ENCODE data around the gene CNOT6.

The CNOT6 gene

DNA sequence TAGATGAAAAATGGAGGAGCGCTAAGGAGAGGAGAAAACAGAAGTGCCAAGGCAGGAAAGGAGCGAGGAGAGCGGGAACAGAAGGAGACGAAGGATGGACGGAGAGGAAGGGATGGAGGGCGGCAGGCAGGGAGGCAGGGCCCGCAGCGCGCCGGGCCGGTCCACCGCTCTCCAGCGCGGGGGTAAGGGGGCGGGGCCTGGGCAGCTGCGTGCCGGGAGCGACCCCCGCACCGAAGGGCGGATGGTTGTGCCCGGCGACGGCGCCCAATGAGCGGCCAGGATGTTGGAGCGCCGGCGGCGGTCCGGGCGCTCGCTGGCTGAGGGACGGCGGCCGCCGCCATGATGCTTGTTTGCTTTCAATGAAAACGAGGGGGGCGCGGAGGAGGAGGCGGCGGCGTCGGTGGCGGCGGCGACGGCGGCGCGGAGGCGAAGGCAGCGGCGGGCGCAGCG is at the start of gene CNOT6:
CNOT6 (plus strand) TSS at position 320 of the 450 bp plus-strand sequence. CDS start 34,898 bp downstream, outside the sequence.
- ATAC-seq, result peak; percentile 97
- TF ChIP-seq PPARA (CRISPR knock-in tag; IDR thresholded peaks at IDR 0.05; ENCODE audit: borderline replicate concordance) (no peak), ZNF70 (CRISPR knock-in tag; IDR thresholded peaks at IDR 0.05) (no peak)
- TF ChIP-seq, protein P1, sequence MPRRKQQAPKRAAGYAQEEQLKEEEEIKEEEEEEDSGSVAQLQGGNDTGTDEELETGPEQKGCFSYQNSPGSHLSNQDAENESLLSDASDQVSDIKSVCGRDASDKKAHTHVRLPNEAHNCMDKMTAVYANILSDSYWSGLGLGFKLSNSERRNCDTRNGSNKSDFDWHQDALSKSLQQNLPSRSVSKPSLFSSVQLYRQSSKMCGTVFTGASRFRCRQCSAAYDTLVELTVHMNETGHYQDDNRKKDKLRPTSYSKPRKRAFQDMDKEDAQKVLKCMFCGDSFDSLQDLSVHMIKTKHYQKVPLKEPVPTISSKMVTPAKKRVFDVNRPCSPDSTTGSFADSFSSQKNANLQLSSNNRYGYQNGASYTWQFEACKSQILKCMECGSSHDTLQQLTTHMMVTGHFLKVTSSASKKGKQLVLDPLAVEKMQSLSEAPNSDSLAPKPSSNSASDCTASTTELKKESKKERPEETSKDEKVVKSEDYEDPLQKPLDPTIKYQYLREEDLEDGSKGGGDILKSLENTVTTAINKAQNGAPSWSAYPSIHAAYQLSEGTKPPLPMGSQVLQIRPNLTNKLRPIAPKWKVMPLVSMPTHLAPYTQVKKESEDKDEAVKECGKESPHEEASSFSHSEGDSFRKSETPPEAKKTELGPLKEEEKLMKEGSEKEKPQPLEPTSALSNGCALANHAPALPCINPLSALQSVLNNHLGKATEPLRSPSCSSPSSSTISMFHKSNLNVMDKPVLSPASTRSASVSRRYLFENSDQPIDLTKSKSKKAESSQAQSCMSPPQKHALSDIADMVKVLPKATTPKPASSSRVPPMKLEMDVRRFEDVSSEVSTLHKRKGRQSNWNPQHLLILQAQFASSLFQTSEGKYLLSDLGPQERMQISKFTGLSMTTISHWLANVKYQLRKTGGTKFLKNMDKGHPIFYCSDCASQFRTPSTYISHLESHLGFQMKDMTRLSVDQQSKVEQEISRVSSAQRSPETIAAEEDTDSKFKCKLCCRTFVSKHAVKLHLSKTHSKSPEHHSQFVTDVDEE (CRISPR knock-in tag; IDR thresholded peaks at IDR 0.05), result 0 out of 2 replicates have a peak, but pooled peaks have one; percentile 9

DNA sequence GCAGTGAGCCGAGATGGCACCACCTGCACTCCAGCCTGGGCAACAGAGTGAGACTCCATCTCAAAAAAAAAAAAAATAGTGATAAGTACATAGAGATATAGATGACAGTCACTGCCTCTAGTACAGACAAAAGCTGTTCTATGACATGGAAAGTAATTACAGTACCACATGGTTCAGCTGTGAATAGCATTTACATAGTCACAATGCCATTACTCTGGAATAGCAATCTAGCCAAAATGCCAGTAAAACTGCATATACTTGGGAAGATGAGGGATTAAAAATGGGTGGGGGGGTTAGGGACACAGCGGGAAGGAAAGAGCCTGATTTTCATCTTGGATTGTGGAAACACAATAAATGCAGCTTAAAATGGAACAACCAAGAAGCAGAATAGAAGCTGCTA is 39.4 kb upstream of the CNOT6 start:
- no peak for ATAC-seq

DNA sequence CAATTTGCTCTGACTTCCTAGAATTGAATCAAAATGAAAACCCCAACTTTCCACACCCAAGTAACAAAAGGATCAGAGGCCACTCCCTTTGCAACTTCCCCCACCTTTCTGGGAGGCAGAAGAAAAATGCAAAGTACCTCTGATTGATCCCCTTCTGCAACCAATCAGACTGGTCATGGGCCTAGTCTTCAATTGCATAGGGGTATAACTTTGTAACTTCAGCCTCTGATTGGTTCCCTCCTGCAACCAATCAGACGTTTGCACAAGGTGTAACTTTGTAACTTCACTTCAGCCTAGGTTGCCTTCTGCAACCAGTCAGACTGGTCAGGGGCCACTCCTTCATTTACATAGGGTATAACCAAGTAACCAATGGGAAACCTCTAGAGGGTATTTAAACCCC is 38.3 kb upstream of the CNOT6 start:
- TF ChIP-seq, protein P1 (CRISPR knock-in tag; IDR thresholded peaks at IDR 0.05), result no peak
- TF ChIP-seq PPARA (CRISPR knock-in tag; IDR thresholded peaks at IDR 0.05; ENCODE audit: borderline replicate concordance) (no peak), TCF4 (CRISPR knock-in tag; IDR thresholded peaks at IDR 0.05; ENCODE audit: borderline replicate concordance) (no peak), BACH2 (CRISPR knock-in tag; IDR thresholded peaks at IDR 0.05; ENCODE audit: borderline replicate concordance) (no peak), ZFP30 (CRISPR knock-in tag; IDR thresholded peaks at IDR 0.05) (no peak), OSR1 (CRISPR knock-in tag; IDR thresholded peaks at IDR 0.05) (no peak), ARNTL (CRISPR knock-in tag; IDR thresholded peaks at IDR 0.05; ENCODE audit: borderline replicate concordance, low read depth) (no peak), ZFP3 (CRISPR knock-in tag; IDR thresholded peaks at IDR 0.05) (no peak), GLIS3 (CRISPR knock-in tag; IDR thresholded peaks at IDR 0.05) (no peak), ZNF8 (CRISPR knock-in tag; IDR thresholded peaks at IDR 0.05) (no peak), ZC3H10 (CRISPR knock-in tag; IDR thresholded peaks at IDR 0.05) (no peak)
- TF ChIP-seq, protein P2, sequence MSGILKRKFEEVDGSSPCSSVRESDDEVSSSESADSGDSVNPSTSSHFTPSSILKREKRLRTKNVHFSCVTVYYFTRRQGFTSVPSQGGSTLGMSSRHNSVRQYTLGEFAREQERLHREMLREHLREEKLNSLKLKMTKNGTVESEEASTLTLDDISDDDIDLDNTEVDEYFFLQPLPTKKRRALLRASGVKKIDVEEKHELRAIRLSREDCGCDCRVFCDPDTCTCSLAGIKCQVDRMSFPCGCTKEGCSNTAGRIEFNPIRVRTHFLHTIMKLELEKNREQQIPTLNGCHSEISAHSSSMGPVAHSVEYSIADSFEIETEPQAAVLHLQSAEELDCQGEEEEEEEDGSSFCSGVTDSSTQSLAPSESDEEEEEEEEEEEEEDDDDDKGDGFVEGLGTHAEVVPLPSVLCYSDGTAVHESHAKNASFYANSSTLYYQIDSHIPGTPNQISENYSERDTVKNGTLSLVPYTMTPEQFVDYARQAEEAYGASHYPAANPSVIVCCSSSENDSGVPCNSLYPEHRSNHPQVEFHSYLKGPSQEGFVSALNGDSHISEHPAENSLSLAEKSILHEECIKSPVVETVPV (CRISPR knock-in tag; IDR thresholded peaks at IDR 0.05), result no peak
- TF ChIP-seq, protein P3, sequence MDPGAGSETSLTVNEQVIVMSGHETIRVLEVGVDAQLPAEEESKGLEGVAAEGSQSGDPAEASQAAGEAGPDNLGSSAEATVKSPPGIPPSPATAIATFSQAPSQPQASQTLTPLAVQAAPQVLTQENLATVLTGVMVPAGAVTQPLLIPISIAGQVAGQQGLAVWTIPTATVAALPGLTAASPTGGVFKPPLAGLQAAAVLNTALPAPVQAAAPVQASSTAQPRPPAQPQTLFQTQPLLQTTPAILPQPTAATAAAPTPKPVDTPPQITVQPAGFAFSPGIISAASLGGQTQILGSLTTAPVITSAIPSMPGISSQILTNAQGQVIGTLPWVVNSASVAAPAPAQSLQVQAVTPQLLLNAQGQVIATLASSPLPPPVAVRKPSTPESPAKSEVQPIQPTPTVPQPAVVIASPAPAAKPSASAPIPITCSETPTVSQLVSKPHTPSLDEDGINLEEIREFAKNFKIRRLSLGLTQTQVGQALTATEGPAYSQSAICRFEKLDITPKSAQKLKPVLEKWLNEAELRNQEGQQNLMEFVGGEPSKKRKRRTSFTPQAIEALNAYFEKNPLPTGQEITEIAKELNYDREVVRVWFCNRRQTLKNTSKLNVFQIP (CRISPR knock-in tag; IDR thresholded peaks at IDR 0.05; ENCODE audit: borderline replicate concordance, low read depth), result no peak
- TF ChIP-seq, protein P4, sequence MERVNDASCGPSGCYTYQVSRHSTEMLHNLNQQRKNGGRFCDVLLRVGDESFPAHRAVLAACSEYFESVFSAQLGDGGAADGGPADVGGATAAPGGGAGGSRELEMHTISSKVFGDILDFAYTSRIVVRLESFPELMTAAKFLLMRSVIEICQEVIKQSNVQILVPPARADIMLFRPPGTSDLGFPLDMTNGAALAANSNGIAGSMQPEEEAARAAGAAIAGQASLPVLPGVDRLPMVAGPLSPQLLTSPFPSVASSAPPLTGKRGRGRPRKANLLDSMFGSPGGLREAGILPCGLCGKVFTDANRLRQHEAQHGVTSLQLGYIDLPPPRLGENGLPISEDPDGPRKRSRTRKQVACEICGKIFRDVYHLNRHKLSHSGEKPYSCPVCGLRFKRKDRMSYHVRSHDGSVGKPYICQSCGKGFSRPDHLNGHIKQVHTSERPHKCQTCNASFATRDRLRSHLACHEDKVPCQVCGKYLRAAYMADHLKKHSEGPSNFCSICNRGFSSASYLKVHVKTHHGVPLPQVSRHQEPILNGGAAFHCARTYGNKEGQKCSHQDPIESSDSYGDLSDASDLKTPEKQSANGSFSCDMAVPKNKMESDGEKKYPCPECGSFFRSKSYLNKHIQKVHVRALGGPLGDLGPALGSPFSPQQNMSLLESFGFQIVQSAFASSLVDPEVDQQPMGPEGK (CRISPR knock-in tag; IDR thresholded peaks at IDR 0.05; ENCODE audit: borderline replicate concordance), result no peak
- TF ChIP-seq, protein P5, sequence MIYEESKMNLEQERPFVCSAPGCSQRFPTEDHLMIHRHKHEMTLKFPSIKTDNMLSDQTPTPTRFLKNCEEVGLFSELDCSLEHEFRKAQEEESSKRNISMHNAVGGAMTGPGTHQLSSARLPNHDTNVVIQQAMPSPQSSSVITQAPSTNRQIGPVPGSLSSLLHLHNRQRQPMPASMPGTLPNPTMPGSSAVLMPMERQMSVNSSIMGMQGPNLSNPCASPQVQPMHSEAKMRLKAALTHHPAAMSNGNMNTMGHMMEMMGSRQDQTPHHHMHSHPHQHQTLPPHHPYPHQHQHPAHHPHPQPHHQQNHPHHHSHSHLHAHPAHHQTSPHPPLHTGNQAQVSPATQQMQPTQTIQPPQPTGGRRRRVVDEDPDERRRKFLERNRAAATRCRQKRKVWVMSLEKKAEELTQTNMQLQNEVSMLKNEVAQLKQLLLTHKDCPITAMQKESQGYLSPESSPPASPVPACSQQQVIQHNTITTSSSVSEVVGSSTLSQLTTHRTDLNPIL (CRISPR knock-in tag; IDR thresholded peaks at IDR 0.05; ENCODE audit: low read depth), result no peak
- no peak for ATAC-seq

More for the DNA sequence above, 39.4 kb upstream of the CNOT6 start:
- no peak for TF ChIP-seq TCF4 (CRISPR knock-in tag; IDR thresholded peaks at IDR 0.05; ENCODE audit: borderline replicate concordance)
- no peak for TF ChIP-seq ZC3H10 (CRISPR knock-in tag; IDR thresholded peaks at IDR 0.05)
- TF ChIP-seq ARNTL (CRISPR knock-in tag; IDR thresholded peaks at IDR 0.05; ENCODE audit: borderline replicate concordance, low read depth), result no peak
